Calu3 (cell line): ENCODE measurements around the gene EGLN1. TPM values are rescaled to one million over a fixed set of nuclear protein-coding genes. Genes with fewer than 3 reads are reported as not detected.

ENCODE experiments used
- BruUV-seq: library from RNA; stranded (reverse); fragments of 400-500 nt; replicated peaks from 2 replicates; lab custom pipeline; 2021; lab: Mats Ljungman, UMichigan
- CTCF ChIA-PET: fragments of 300-600 bp; sonication (Branson Sonifier 250); formaldehyde crosslinking; loops from one replicate; lab custom pipeline; 2022; ENCODE audit warnings: antibody characterized with exemption; lab: Charles Lee
- DNase-seq: peaks from one replicate; pipeline ENCODE4 v3.0.0; 2022
- H3K27ac Mint-ChIP-seq: one replicate; pipeline ENCODE4 v1.8.0; 2022; ENCODE audit warnings: mixed read lengths; ENCODE audit not compliant: unreplicated experiment
- H3K27me3 Mint-ChIP-seq: one replicate; pipeline ENCODE4 v1.8.0; 2022; ENCODE audit warnings: mixed read lengths; ENCODE audit not compliant: unreplicated experiment
- H3K36me3 Mint-ChIP-seq: one replicate; pipeline ENCODE4 v1.8.0; 2022; ENCODE audit warnings: mild to moderate bottlenecking, moderate library complexity, mixed read lengths; ENCODE audit not compliant: insufficient read depth, unreplicated experiment
- H3K4me1 Mint-ChIP-seq: one replicate; pipeline ENCODE4 v1.8.0; 2022; ENCODE audit warnings: mild to moderate bottlenecking, low read depth, mixed read lengths; ENCODE audit not compliant: unreplicated experiment
- H3K4me3 Mint-ChIP-seq: one replicate; pipeline ENCODE4 v1.8.0; 2022; ENCODE audit warnings: mild to moderate bottlenecking, low read depth, moderate library complexity, mixed read lengths; ENCODE audit not compliant: unreplicated experiment
- H3K9me3 Mint-ChIP-seq: one replicate; pipeline ENCODE4 v1.8.0; 2022; ENCODE audit warnings: low read depth, mixed read lengths; ENCODE audit not compliant: unreplicated experiment
- intact Hi-C: fragments of 100-400 bp; cut with micrococcal nuclease; formaldehyde crosslinking; loops from one replicate; pipeline ENCODE4 v1.10.0; 2022; ENCODE audit not compliant: unreplicated experiment
- total RNA-seq: library from RNA; stranded (reverse); gene quantifications from 2 replicates; pipeline ENCODE4 v1.2.3, GENCODE V29; 2022
- TF ChIP-seq, protein P1 (sequence below): fragments of 200-600 bp; IDR thresholded peaks from one replicate; pipeline ENCODE4 v1.8.0; 2022; ENCODE audit warnings: antibody characterized with exemption; ENCODE audit not compliant: unreplicated experiment

The EGLN1 gene
- total RNA-seq, 1 experiment from 2014 or later = 34.9 TPM

DNA sequence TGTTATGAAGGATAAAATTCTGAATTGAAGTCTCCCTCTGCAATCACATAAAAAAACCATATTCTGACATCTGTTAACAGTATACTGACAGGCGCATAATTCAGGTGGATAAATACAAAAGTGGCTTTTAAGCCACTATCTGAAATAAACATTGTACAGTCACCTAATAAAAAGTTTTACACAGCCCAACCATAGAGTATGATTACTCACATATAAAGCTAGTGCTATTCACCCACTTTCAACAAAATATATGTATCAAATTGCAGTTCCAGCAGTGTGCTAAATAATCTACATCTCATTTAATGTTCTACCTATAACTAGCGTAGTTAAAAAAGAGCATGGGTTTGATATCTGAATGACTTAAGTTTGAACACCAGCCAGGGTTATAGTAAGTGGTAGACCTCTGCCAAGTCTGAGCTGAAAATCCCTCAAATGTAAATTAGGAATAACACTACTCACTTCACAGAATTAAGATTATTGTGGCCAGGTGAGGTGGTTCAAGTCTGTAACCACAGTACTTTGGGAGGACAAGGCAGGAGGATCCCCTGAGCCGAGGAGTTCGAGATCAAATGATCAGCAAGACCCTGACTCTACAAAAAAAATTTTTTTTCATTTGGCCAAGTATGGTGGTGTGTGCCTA lies 3.9 kb downstream of the EGLN1 start:
- peak overlapping the region; percentile 73 for H3K27ac Mint-ChIP-seq
- CTCF ChIA-PET = interaction anchor here (0.7 kb wide), 1 partner anchor 449 kb away, joined by 3 read pairs; no protein-coding TSS in a partner anchor
- BruUV-seq = no TSS peak
- peaks cover 52% of the 10 kb centered on the region for H3K36me3 Mint-ChIP-seq
- no peaks in the 10 kb centered on the region for H3K27me3 Mint-ChIP-seq
- peaks cover 31% of the 10 kb centered on the region for H3K4me1 Mint-ChIP-seq
- TF ChIP-seq, protein P1, sequence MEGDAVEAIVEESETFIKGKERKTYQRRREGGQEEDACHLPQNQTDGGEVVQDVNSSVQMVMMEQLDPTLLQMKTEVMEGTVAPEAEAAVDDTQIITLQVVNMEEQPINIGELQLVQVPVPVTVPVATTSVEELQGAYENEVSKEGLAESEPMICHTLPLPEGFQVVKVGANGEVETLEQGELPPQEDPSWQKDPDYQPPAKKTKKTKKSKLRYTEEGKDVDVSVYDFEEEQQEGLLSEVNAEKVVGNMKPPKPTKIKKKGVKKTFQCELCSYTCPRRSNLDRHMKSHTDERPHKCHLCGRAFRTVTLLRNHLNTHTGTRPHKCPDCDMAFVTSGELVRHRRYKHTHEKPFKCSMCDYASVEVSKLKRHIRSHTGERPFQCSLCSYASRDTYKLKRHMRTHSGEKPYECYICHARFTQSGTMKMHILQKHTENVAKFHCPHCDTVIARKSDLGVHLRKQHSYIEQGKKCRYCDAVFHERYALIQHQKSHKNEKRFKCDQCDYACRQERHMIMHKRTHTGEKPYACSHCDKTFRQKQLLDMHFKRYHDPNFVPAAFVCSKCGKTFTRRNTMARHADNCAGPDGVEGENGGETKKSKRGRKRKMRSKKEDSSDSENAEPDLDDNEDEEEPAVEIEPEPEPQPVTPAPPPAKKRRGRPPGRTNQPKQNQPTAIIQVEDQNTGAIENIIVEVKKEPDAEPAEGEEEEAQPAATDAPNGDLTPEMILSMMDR = no peak
- peak overlapping the region; percentile 78 for H3K4me3 Mint-ChIP-seq
- intact Hi-C loops = loop anchor here (1.0 to 5.0 kb wide), 3 partner anchors 9 to 174 kb away; no protein-coding TSS in a partner anchor
- H3K9me3 Mint-ChIP-seq = no peaks in the 10 kb centered on the region
- no peak for DNase-seq

DNA sequence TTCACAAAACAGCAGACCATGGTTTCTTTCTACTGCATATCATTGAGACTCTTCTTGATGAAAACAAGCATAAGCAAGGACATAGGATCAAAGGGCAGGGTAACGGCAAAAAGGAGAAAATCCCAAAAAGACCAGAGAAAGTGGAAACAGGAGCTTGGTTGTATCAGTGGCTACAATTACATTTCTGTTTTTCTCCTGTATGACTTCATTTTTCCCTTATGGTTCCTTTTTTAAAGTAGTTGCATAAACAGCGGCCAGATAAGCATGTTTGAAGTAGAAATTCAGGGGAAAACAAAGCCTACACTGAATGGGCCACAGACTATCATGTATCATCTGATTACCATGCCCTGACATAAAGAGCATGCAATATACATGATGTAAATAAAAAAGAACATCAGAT lies 4.6 kb downstream of the EGLN1 start:
- TF ChIP-seq, protein P1 = no peak
- Mint-ChIP-seq H3K27ac (peak overlapping the region; percentile 45), H3K36me3 (peaks cover 46% of the 10 kb centered on the region), H3K4me1 (peaks cover 38% of the 10 kb centered on the region), H3K27me3 (no peaks in the 10 kb centered on the region), H3K4me3 (peak overlapping the region; percentile 78), H3K9me3 (no peaks in the 10 kb centered on the region)
- intact Hi-C loops = loop anchor here (5.0 kb wide), 1 partner anchor 175 kb away; no protein-coding TSS in a partner anchor
- CTCF ChIA-PET = no interaction called here
- no TSS peak for BruUV-seq
- no peak for DNase-seq

DNA sequence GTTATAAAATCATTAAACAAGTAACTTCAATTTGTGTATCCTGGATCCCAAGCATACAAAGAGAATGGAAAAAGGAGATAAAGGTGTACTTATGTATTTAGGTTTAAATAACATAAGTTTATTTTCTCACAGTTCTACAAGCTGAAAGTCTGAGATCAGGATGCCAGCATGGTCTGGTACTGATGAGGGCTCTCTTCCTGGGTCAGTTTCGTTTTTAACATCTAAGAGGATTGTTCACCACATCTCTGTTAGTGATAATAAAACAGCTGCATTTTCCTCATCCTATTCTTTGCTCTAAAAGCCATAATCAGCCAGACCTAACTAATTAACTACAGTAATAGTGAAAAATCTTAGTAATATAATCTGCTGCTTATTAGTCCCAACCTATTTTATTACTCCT lies 5.2 kb downstream of the EGLN1 start:
- no peaks in the 10 kb centered on the region for H3K9me3 Mint-ChIP-seq
- H3K36me3 Mint-ChIP-seq = peaks cover 41% of the 10 kb centered on the region
- no peak for DNase-seq
- no peaks in the 10 kb centered on the region for H3K27me3 Mint-ChIP-seq
- no TSS peak for BruUV-seq
- CTCF ChIA-PET = no interaction called here
- H3K4me1 Mint-ChIP-seq = peaks cover 40% of the 10 kb centered on the region
- intact Hi-C loops = loop anchor here (5.0 kb wide), 1 partner anchor 175 kb away; no protein-coding TSS in a partner anchor
- TF ChIP-seq, protein P1 = no peak
- H3K27ac Mint-ChIP-seq = peak overlapping the region; percentile 45
- peak overlapping the region; percentile 78 for H3K4me3 Mint-ChIP-seq

DNA sequence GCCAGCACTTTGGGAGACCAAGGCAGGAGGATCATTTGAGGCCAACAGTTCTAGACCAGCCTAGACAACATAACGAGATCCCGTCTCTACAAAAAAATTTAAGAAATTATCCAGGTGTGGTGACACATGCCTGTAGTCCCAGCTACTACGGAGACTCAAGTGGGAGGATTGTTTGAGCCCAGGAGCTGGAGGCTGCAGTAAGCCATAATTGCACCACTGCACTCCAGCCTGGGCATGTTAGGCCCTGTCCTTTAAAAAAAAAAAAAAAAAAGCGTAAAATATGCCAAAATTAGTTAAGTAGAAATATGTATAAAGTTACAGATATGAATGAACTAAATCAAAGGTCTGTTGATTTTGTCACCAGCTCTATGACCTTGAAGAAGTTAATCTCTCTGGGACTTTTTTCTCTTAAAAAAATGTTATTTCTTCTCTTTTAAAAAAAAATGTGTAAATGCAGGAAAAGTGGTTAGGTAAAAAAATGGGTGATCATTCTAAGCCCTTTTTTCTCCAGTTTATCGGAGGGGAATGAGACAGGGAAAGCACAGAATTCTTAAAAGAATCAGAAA lies 7.0 kb downstream of the EGLN1 start:
- peaks cover 23% of the 10 kb centered on the region for H3K36me3 Mint-ChIP-seq

More for the DNA sequence above, 7.0 kb downstream of the EGLN1 start:
- peak overlapping the region; percentile 22 for H3K4me3 Mint-ChIP-seq
- CTCF ChIA-PET = interaction anchor here (0.6 to 1.3 kb wide), 4 partner anchors 11 to 1895 kb away, joined by 3 to 7 read pairs (median 4); no protein-coding TSS in a partner anchor
- DNase-seq = no peak
- peaks cover 48% of the 10 kb centered on the region for H3K4me1 Mint-ChIP-seq
- H3K27me3 Mint-ChIP-seq = no peaks in the 10 kb centered on the region
- no peaks in the 10 kb centered on the region for H3K9me3 Mint-ChIP-seq
- intact Hi-C loops = loop anchor here (5.0 kb wide), 1 partner anchor 177 kb away; no protein-coding TSS in a partner anchor
- TF ChIP-seq, protein P1 = no peak
- no TSS peak for BruUV-seq
- no peak overlapping the region for H3K27ac Mint-ChIP-seq
